ENCODE measurements around the gene CCDC86.

CCDC86 gene

GRCh38 chr11:60831501-60832079 is 10.3 kb upstream of the CCDC86 start:
- no peak for DNase-seq

- DNase-seq: no peak
Observed at GRCh38 chr11:60834742-60835533, 7.0 kb upstream of the CCDC86 start.

GRCh38 chr11:60835534-60835846 is 6.4 kb upstream of the CCDC86 start:
- no peak for DNase-seq

- DNase-seq: no peak
Observed at GRCh38 chr11:60836866-60837515, 4.9 kb upstream of the CCDC86 start.

GRCh38 chr11:60838132-60838531 is 3.8 kb upstream of the CCDC86 start:
- DNase-seq: no peak

- DNase-seq: no peak
Observed at GRCh38 chr11:60840470-60841430, 1.2 kb upstream of the CCDC86 start.

GRCh38 chr11:60842668-60843600 is 1.0 kb downstream of the CCDC86 start:
- no peak for DNase-seq

GRCh38 chr11:60844045-60844869 is 2.3 kb downstream of the CCDC86 start:
- DNase-seq: no peak

- DNase-seq: no peak
Observed at GRCh38 chr11:60844870-60845221, 2.9 kb downstream of the CCDC86 start.

GRCh38 chr11:60845338-60845737 is 3.4 kb downstream of the CCDC86 start:
- DNase-seq: no peak

- no peak for DNase-seq
Observed at GRCh38 chr11:60847281-60847680, 5.4 kb downstream of the CCDC86 start.

GRCh38 chr11:60847896-60848295 is 6.0 kb downstream of the CCDC86 start:
- DNase-seq: no peak

- DNase-seq: no peak
Observed at GRCh38 chr11:60848714-60849151, 6.8 kb downstream of the CCDC86 start.

GRCh38 chr11:60849641-60850520 is 8.0 kb downstream of the CCDC86 start:
- no peak for DNase-seq

GRCh38 chr11:60851327-60852104 is 9.6 kb downstream of the CCDC86 start:
- DNase-seq: no peak

- DNase-seq: no peak
Observed at GRCh38 chr11:60852117-60852981, 10.4 kb downstream of the CCDC86 start.

- DNase-seq: no peak
Observed at GRCh38 chr11:60852982-60853950, 11.4 kb downstream of the CCDC86 start.

All from KG1 (cell line).